RWPE1 (cell line): ENCODE results near the gene C3orf20.
A peak's percentile ranks its signal among the peaks of the same experiment; 100 is the strongest.
"Not testable (repeated sequence)": the region's sequence is repeated elsewhere in the genome, so short reads cannot be mapped to it uniquely, and the experiment has no call there.

Experiments used
- CTCF ChIA-PET: fragments of 350-600 bp; sonication (Branson Sonifier 250); formaldehyde crosslinking; extraction: SDS; loops from one replicate; lab custom pipeline; 2021; lab: Yijun Ruan, JAX
- POLR2A ChIA-PET: fragments of 400-600 bp; formaldehyde crosslinking; extraction: SDS; loops from one replicate; lab custom pipeline; 2020; ENCODE audit warnings: antibody characterized with exemption; ENCODE audit not compliant: low non-redundant PET; lab: Yijun Ruan, JAX
- DNase-seq: peaks from one replicate; pipeline ENCODE4 v3.0.0; 2012; ENCODE audit warnings: low spot score
- H3K27ac ChIP-seq: fragments of 450-650 bp; 2 replicates; pipeline ENCODE4 v1.5.1; 2017
- CTCF ChIP-seq: fragments of 450-650 bp; conservative IDR thresholded peaks from 2 replicates; pipeline ENCODE4 v1.5.1; 2017; ENCODE audit warnings: low read depth, mild to moderate bottlenecking

C3orf20 gene

GRCh38 chr3:14647976-14648955 is 26.7 kb upstream of the C3orf20 start:
- ChIA-PET POLR2A (no interaction called here), CTCF (interaction anchor here (0.5 to 0.6 kb wide), 3 partner anchors 18 to 409 kb away, joined by 3 to 5 read pairs (median 3); no protein-coding TSS in a partner anchor)
- DNase-seq, result no peak
- no peak overlapping the region for H3K27ac ChIP-seq
- no peak for TF ChIP-seq CTCF

- TF ChIP-seq CTCF, result no peak
- POLR2A ChIA-PET, result no interaction called here
Measured at GRCh38 chr3:14649466-14649865, 25.5 kb upstream of the C3orf20 start.

GRCh38 chr3:14650193-14650592 is 24.7 kb upstream of the C3orf20 start:
- ChIA-PET POLR2A (no interaction called here), CTCF (interaction anchor here (0.7 kb wide), 1 partner anchor 98 kb away, joined by 3 read pairs; no protein-coding TSS in a partner anchor)
- no peak for TF ChIP-seq CTCF
- DNase-seq, result no peak
- H3K27ac ChIP-seq, result no peak overlapping the region

More at GRCh38 chr3:14649466-14649865, 25.5 kb upstream of the C3orf20 start:
- CTCF ChIA-PET, result interaction anchor here (0.6 kb wide), 1 partner anchor 446 kb away, joined by 3 read pairs; no protein-coding TSS in a partner anchor
- no peak overlapping the region for H3K27ac ChIP-seq
- DNase-seq, result no peak

GRCh38 chr3:14651440-14652251 is 23.3 kb upstream of the C3orf20 start, which contains the start of gene CCDC174:
Gene CCDC174 (plus strand): TSS chr3:14651762. CDS start chr3:14651837, 75 bp downstream.
- CTCF ChIA-PET, result interaction anchor here (0.5 to 1.0 kb wide), 3 partner anchors 35 to 183 kb away, joined by 3 to 4 read pairs (median 4); no protein-coding TSS in a partner anchor
- POLR2A ChIA-PET, result interaction anchor here (0.6 kb wide), 1 partner anchor 821 kb away, joined by 4 read pairs; no protein-coding TSS in a partner anchor
- TF ChIP-seq CTCF, result no peak
- DNase-seq, result peak; percentile 89
- H3K27ac ChIP-seq, result peak within 1 kb of the TSS; percentile 82

- DNase-seq, CTCF ChIA-PET, POLR2A ChIA-PET: not testable (repeated sequence)
- H3K27ac ChIP-seq, result peak overlapping the region; percentile 82
Measured at GRCh38 chr3:14652360-14652907, 22.5 kb upstream of the C3orf20 start.

GRCh38 chr3:14657579-14657978 is 17.4 kb upstream of the C3orf20 start:
- no peak for DNase-seq

More at GRCh38 chr3:14657579-14657978, 17.4 kb upstream of the C3orf20 start:
- no peak for TF ChIP-seq CTCF
- POLR2A ChIA-PET, result no interaction called here
- CTCF ChIA-PET, result no interaction called here
- no peak overlapping the region for H3K27ac ChIP-seq
